H1 (cell line): ENCODE results near the gene MRTFB. TPM values are rescaled to one million over a fixed set of nuclear protein-coding genes. Genes with fewer than 3 reads are reported as not detected.

Source experiments
- CTCF ChIA-PET: fragments of 300-600 bp; sonication (Branson Sonifier 250); formaldehyde crosslinking; loops from one replicate; lab custom pipeline; 2021; ENCODE audit not compliant: partially characterized antibody; lab: Charles Lee
- POLR2A ChIA-PET: fragments of 300-600 bp; sonication (Branson Sonifier 250); formaldehyde crosslinking; loops from one replicate; lab custom pipeline; 2021; ENCODE audit warnings: inconsistent platforms; ENCODE audit not compliant: partially characterized antibody; lab: Charles Lee
- DNase-seq, 2 experiments: peaks; one replicate each; pipeline versions ENCODE4 v3.0.0 to v3.0.0-alpha.2; 2010 to 2022; ENCODE audit warnings: low spot score in 2 of 2, low read depth in 1 of 2, mixed read lengths in 1 of 2
- FAIRE-seq: peaks from 2 replicates; lab custom pipeline; 2011; peaks lifted over from hg19 to GRCh38; lab: Jason Lieb, UNC
- H2AFZ ChIP-seq: 2 replicates; pipeline ENCODE4 v1.8.1; 2012; ENCODE audit warnings: low read length, inconsistent platforms
- H2AK5ac ChIP-seq: 2 replicates; pipeline ENCODE4 v1.6.1; 2013; ENCODE audit warnings: low read depth, low read length
- H2BK120ac ChIP-seq: replicated peaks from 2 replicates; pipeline ENCODE3; 2013; ENCODE audit warnings: low read depth, low read length, inconsistent platforms
- H2BK12ac ChIP-seq: 2 replicates; pipeline ENCODE4 v1.6.1; 2013; ENCODE audit warnings: low read depth, low read length
- H2BK15ac ChIP-seq: 2 replicates; pipeline ENCODE4 v1.6.1; 2013; ENCODE audit warnings: low read length
- H2BK20ac ChIP-seq: 2 replicates; pipeline ENCODE4 v1.6.1; 2013; ENCODE audit warnings: low read length
- H2BK5ac ChIP-seq: 2 replicates; pipeline ENCODE4 v1.6.1; 2013; ENCODE audit warnings: low read depth, low read length
- H3K14ac ChIP-seq: 2 replicates; pipeline ENCODE4 v1.6.1; 2013; ENCODE audit warnings: inconsistent platforms; ENCODE audit not compliant: insufficient read length
- H3K18ac ChIP-seq: 2 replicates; pipeline ENCODE4 v1.6.1; 2013; ENCODE audit warnings: low read length; ENCODE audit errors: extremely low read depth
- H3K23ac ChIP-seq: 2 replicates; pipeline ENCODE4 v1.6.1; 2013; ENCODE audit warnings: inconsistent platforms; ENCODE audit not compliant: insufficient read length
- H3K23me2 ChIP-seq: 2 replicates; pipeline ENCODE4 v1.6.1; 2013; ENCODE audit warnings: low read depth, low read length
- H3K27ac ChIP-seq: 2 replicates; pipeline ENCODE4 v1.6.1; 2011; ENCODE audit warnings: low read depth, low read length, inconsistent platforms
- H3K27me3 ChIP-seq, 4 experiments: replicated peaks in 1 of 4; 1 replicate in 1 of 4; 2 replicates in 3 of 4; pipeline versions ENCODE4 v1.6.1 to v1.8.1; 2011 to 2013; ENCODE audit warnings: low read length in 3 of 4, mild to moderate bottlenecking in 3 of 4, inconsistent platforms in 2 of 4, mixed read lengths in 2 of 4, moderate library complexity in 1 of 4; ENCODE audit not compliant: control insufficient read depth in 3 of 4, insufficient read depth in 3 of 4; ENCODE audit errors: extremely low read depth in 1 of 4
- H3K36me3 ChIP-seq, 4 experiments: 2 replicates each; pipeline versions ENCODE4 v1.6.1 to v1.8.1; 2011 to 2013; ENCODE audit warnings: mild to moderate bottlenecking in 4 of 4, low read length in 3 of 4, moderate library complexity in 2 of 4, control low read depth in 1 of 4, inconsistent platforms in 1 of 4; ENCODE audit not compliant: insufficient read depth in 4 of 4, control insufficient read depth in 2 of 4
- H3K4ac ChIP-seq: replicated peaks from 2 replicates; pipeline ENCODE3; 2013; ENCODE audit warnings: low read length, low read depth, mixed read lengths, inconsistent platforms; ENCODE audit not compliant: insufficient read length
- H3K4me1 ChIP-seq, 4 experiments: replicated peaks in 1 of 4; 1 replicate in 1 of 4; 2 replicates in 3 of 4; pipeline versions ENCODE4 v1.6.1 to v1.8.1; 2011 to 2013; ENCODE audit warnings: low read length in 3 of 4, inconsistent platforms in 2 of 4, mixed read lengths in 1 of 4; ENCODE audit not compliant: insufficient read depth in 4 of 4, control insufficient read depth in 3 of 4
- H3K4me2 ChIP-seq, 2 experiments: 2 replicates each; pipeline versions ENCODE4 v1.6.1 to v1.8.1; 2011 to 2013; ENCODE audit warnings: low read depth in 2 of 2, low read length in 2 of 2, control low read depth in 1 of 2, inconsistent platforms in 1 of 2, mild to moderate bottlenecking in 1 of 2; ENCODE audit not compliant: insufficient read depth in 1 of 2
- H3K4me3 ChIP-seq, 4 experiments: fragments of 200-600, 300-600 bp in 1 of 4; sonication (generic), shearing (Covaris generic), sonication (Bioruptor Twin) in 1 of 4; 2 replicates each; pipeline versions ENCODE4 v1.5.1 to v1.8.1; 2011 to 2016; ENCODE audit warnings: low read length in 4 of 4, low read depth in 3 of 4, control low read depth in 2 of 4, inconsistent platforms in 2 of 4, mild to moderate bottlenecking in 2 of 4, mixed read lengths in 1 of 4, moderate library complexity in 1 of 4; ENCODE audit not compliant: insufficient read depth in 2 of 4; ENCODE audit errors: extremely low read depth in 1 of 4
- H3K56ac ChIP-seq: replicated peaks from 2 replicates; pipeline ENCODE3; 2013; ENCODE audit warnings: low read depth, mild to moderate bottlenecking, mixed read lengths, low read length, inconsistent platforms; ENCODE audit not compliant: insufficient read length
- H3K79me1 ChIP-seq: 2 replicates; pipeline ENCODE4 v1.6.1; 2013; ENCODE audit warnings: low read depth, low read length, control low read depth
- H3K79me2 ChIP-seq, 2 experiments: 2 replicates each; pipeline versions ENCODE4 v1.6.1 to v1.8.1; 2012 to 2013; ENCODE audit warnings: low read length in 2 of 2, mild to moderate bottlenecking in 2 of 2, inconsistent platforms in 1 of 2; ENCODE audit not compliant: insufficient read depth in 2 of 2, control insufficient read depth in 1 of 2
- H3K9ac ChIP-seq, 4 experiments: replicated peaks in 1 of 4; 1 replicate in 1 of 4; 2 replicates in 3 of 4; pipeline versions ENCODE4 v1.6.1 to v1.8.1; 2011 to 2013; ENCODE audit warnings: low read depth in 3 of 4, low read length in 3 of 4, control low read depth in 2 of 4, mild to moderate bottlenecking in 2 of 4, moderate library complexity in 2 of 4, inconsistent platforms in 1 of 4; ENCODE audit errors: extremely low read depth in 1 of 4
- H3K9me3 ChIP-seq, 2 experiments: 2 replicates each; pipeline versions ENCODE4 v1.6.1 to v1.8.1; 2012 to 2013; ENCODE audit warnings: mild to moderate bottlenecking in 2 of 2, moderate library complexity in 2 of 2, control low read depth in 1 of 2, inconsistent platforms in 1 of 2, low read depth in 1 of 2, low read length in 1 of 2, mixed read lengths in 1 of 2; ENCODE audit not compliant: insufficient read depth in 2 of 2
- H4K20me1 ChIP-seq, 2 experiments: replicated peaks in 1 of 2; 2 replicates each; pipeline versions ENCODE3 to v1.8.1; 2011 to 2013; ENCODE audit warnings: inconsistent platforms in 2 of 2, low read length in 2 of 2, mild to moderate bottlenecking in 1 of 2; ENCODE audit not compliant: insufficient read depth in 2 of 2, control insufficient read depth in 1 of 2
- H4K5ac ChIP-seq: 2 replicates; pipeline ENCODE4 v1.6.1; 2013; ENCODE audit warnings: low read length, low read depth, mixed read lengths, inconsistent platforms; ENCODE audit not compliant: insufficient read length
- H4K8ac ChIP-seq: 2 replicates; pipeline ENCODE4 v1.8.0; 2013; ENCODE audit warnings: mild to moderate bottlenecking, moderate library complexity, low read length, inconsistent platforms; ENCODE audit not compliant: insufficient read depth; ENCODE audit errors: extremely low read depth
- H4K91ac ChIP-seq: replicated peaks from 2 replicates; pipeline ENCODE3; 2013; ENCODE audit warnings: low read length, mixed read lengths, inconsistent platforms; ENCODE audit not compliant: insufficient read length
- BRCA1 ChIP-seq: IDR thresholded peaks from 2 replicates; pipeline ENCODE4 v1.6.1; 2012; ENCODE audit warnings: low read depth, low read length, improper control_type of control experiment
- EGR1 ChIP-seq: IDR thresholded peaks from 2 replicates; pipeline ENCODE4 v1.6.1; 2011; ENCODE audit warnings: low read depth, low read length, borderline replicate concordance
- FOSL1 ChIP-seq: IDR thresholded peaks from 2 replicates; pipeline ENCODE4 v1.6.1; 2011; ENCODE audit warnings: mild to moderate bottlenecking, low read depth, low read length, moderate library complexity; ENCODE audit not compliant: insufficient read depth
- HDAC2 ChIP-seq, 2 experiments: fragments of 300-600 bp in 1 of 2; sonication (generic) in 1 of 2; IDR thresholded peaks; 2 replicates each; pipeline ENCODE4 v1.6.1; 2011 to 2012; ENCODE audit warnings: low read depth in 2 of 2, low read length in 2 of 2, mild to moderate bottlenecking in 2 of 2, moderate library complexity in 2 of 2, borderline replicate concordance in 1 of 2, inconsistent platforms in 1 of 2
- NANOG ChIP-seq: IDR thresholded peaks from 2 replicates; pipeline ENCODE4 v1.6.1; 2011; ENCODE audit warnings: low read length, low read depth, mild to moderate bottlenecking, inconsistent platforms; ENCODE audit not compliant: insufficient read depth, poor library complexity, severe bottlenecking
- RBBP5 ChIP-seq: IDR thresholded peaks from 2 replicates; pipeline ENCODE4 v1.7.1; 2012; ENCODE audit warnings: low read depth, mild to moderate bottlenecking, inconsistent platforms, low read length, moderate library complexity, borderline replicate concordance
- ZNF274 ChIP-seq: IDR thresholded peaks from 2 replicates; pipeline ENCODE4 v1.7.0; 2012; ENCODE audit warnings: low read length, borderline replicate concordance; ENCODE audit errors: extremely low read depth
- WGBS, 2 experiments: shearing (Covaris generic) in 1 of 2; methylation state at CpG; one replicate each; pipeline versions ENCODE4 v1.1.6 to v1.1.7; 2013 to 2015; ENCODE audit warnings: low lambda C conversion rate in 2 of 2, mixed read lengths in 2 of 2, inconsistent platforms in 1 of 2, low coverage in 1 of 2, missing lambda C conversion rate in 1 of 2; ENCODE audit not compliant: insufficient replicate concordance in 2 of 2, insufficient coverage in 1 of 2, insufficient read length in 1 of 2; ENCODE audit errors: extremely low coverage in 1 of 2, missing lambda C conversion rate in 1 of 2; 5-methylcytosine and 5-hydroxymethylcytosine counted together
- polyA plus RNA-seq, 7 experiments: library from polyadenylated mRNA; depleted of rRNA in 3 of 7; stranded (reverse) in 5 of 7; unstranded in 2 of 7; fragments of >200 nt in 5 of 7; fragments of 200-250 nt in 2 of 7; gene quantifications; 1 replicate in 5 of 7; 2 replicates in 1 of 7; 4 replicates in 1 of 7; pipeline versions ENCODE4 v1.2.1 to v1.2.3, GENCODE V29; 2011 to 2013; ENCODE audit warnings: missing spikeins in 2 of 7, mixed read lengths in 2 of 7
- total RNA-seq: library from RNA; stranded (reverse); fragmentation: NEBNext Ultra II Directional; extraction: Animal tissue kit (Norgen Biotek cat#: 25700); gene quantifications from 2 replicates; pipeline ENCODE4 v1.2.1, GENCODE V29; 2021

MRTFB gene
- total and polyA plus RNA-seq, 2 of the 8 experiments (the other 6 are each of a cell fraction or from before 2014, with no cell fraction given) = 13.5 to 34.9 TPM

DNA sequence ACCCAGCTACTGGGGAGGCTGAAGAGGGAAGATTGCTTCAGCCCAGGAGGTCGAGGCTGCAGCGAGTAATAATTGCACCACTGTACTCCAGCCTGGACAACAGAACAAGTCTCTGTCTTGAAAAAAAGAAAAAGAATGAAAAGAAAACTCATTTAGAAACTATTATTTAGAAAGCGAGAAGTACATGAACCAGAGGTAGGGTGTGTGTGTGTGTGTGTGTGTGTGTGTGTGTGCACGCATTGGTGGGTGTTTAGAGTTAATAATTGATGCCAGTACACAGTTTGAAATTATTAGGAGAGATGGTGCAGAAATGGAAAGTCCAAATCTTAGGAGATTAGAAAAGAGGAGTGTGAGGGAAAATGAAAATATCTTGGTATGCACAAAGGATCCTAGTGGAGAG lies 106.6 kb downstream of the MRTFB start:
- H3K56ac ChIP-seq = no peak overlapping the region
- no peak overlapping the region for H2BK120ac ChIP-seq
- FAIRE-seq (no peak), DNase-seq (no peak)
- no peak overlapping the region for H2AK5ac ChIP-seq
- H4K8ac ChIP-seq = no peak overlapping the region
- peaks cover 0 to 4% of the 10 kb centered on the region in 2 experiments for H4K20me1 ChIP-seq
- no peak overlapping the region for H3K4me3 ChIP-seq
- H3K4me2 ChIP-seq = no peak overlapping the region
- no peak for TF ChIP-seq FOSL1
- TF ChIP-seq ZNF274 = no peak
- TF ChIP-seq HDAC2 (IDR thresholded peaks at IDR 0.05; ENCODE audit: borderline replicate concordance in 1 of 2, low read depth in 2 of 2, low read length in 2 of 2) = no peak
- TF ChIP-seq BRCA1 = no peak
- no peak for TF ChIP-seq NANOG
- TF ChIP-seq RBBP5 = no peak
- TF ChIP-seq EGR1 = no peak
- no peaks in the 10 kb centered on the region for H3K79me2 ChIP-seq
- H4K5ac ChIP-seq = no peak overlapping the region
- no peak overlapping the region for H2BK15ac ChIP-seq
- H3K14ac ChIP-seq = no peak overlapping the region
- ChIA-PET CTCF (interaction anchor here (0.6 to 2.0 kb wide), 2 partner anchors 9 to 325 kb away, joined by 3 to 7 read pairs; no protein-coding TSS in a partner anchor), POLR2A (no interaction called here)
- H3K4me1 ChIP-seq = 0 out of 7 replicates have a peak, but pooled peaks cover 0 to 3% (median 0%) of the 10 kb centered on the region in 4 experiments
- H2BK12ac ChIP-seq = no peak overlapping the region
- 95% methylated on average over 4 of the region's 4 CpGs; no CpG with 5 or more reads in 1 of the 2 experiments for WGBS, 2 experiments
- H2BK20ac ChIP-seq = no peak overlapping the region
- no peak overlapping the region for H4K91ac ChIP-seq
- no peak overlapping the region for H3K18ac ChIP-seq
- no peak overlapping the region for H3K4ac ChIP-seq
- H2BK5ac ChIP-seq = no peak overlapping the region
- no peak overlapping the region for H2AFZ ChIP-seq
- H3K79me1 ChIP-seq = no peaks in the 10 kb centered on the region; the same call in 1 of the 2 replicates
- H3K36me3 ChIP-seq = no peaks in the 10 kb centered on the region
- H3K9ac ChIP-seq = no peak overlapping the region
- H3K27ac ChIP-seq = no peak overlapping the region
- H3K23me2 ChIP-seq = no peaks in the 10 kb centered on the region
- H3K23ac ChIP-seq = no peak overlapping the region
- H3K9me3 ChIP-seq = no peaks in the 10 kb centered on the region
- H3K27me3 ChIP-seq = no peaks in the 10 kb centered on the region
